ENCODE measurements around the gene WWC2. TPM values are rescaled to one million over a fixed set of nuclear protein-coding genes. Genes with fewer than 3 reads are reported as not detected.

The WWC2 gene
- total RNA-seq, 1 experiment from 2014 or later: 80.3 TPM

DNA sequence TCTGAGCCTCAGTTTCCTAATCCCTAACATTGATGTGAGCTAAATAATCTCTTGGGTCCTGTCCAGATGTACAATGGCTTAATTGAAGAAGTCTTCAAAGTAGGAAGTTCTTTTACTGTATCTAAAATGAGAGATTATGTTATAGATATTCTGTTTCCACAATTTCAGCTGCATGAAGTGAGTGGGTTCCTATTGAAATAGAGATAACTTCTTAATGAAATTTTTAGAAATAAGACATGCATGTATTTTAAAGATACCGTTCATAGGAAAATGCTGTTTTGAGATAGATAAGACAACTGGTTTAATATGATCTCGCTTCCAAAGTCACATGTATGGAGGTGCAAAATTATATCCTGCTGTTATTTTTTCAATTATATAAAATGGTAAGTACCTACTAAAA lies 149.1 kb downstream of the WWC2 start:
- no peak overlapping the region for H3K4me3 ChIP-seq (ENCODE audit: low read depth in 2 of 2, low read length in 2 of 2)
- ChIA-PET CTCF (interaction anchor here (0.6 kb wide), 1 partner anchor 75 kb away, joined by 4 read pairs; no protein-coding TSS in a partner anchor), POLR2A (interaction anchor here (0.6 kb wide), 1 partner anchor 62 kb away, joined by 3 read pairs; no protein-coding TSS in a partner anchor)
- DNase-seq (ENCODE audit: low read depth, low spot score) (no peak), ATAC-seq (no peak)
- H3K27me3 ChIP-seq (ENCODE audit: control insufficient read depth, insufficient read depth, low read length): no peaks in the 10 kb centered on the region
- intact Hi-C loops (cut with micrococcal nuclease; ENCODE audit: unreplicated experiment) (no loop called here), in situ Hi-C loops (cut with HindIII; ENCODE audit: low pct_unique_long_range_greater_than_20kb, low sequenced_read_pairs) (no loop called here)
- peaks cover 7% of the 10 kb centered on the region for H3K4me1 ChIP-seq (ENCODE audit: control insufficient read depth, insufficient read depth, low read length)
- TF ChIP-seq TCF7L2 (IDR thresholded peaks at IDR 0.05; ENCODE audit: low read depth, low read length) (no peak), POLR2AphosphoS5 (IDR thresholded peaks at IDR 0.05; ENCODE audit: low read depth, low read length) (no peak), CTCF (IDR thresholded peaks at IDR 0.05) (no peak), SIN3A (IDR thresholded peaks at IDR 0.05; ENCODE audit: borderline replicate concordance, insufficient read depth, low read depth, low read length) (no peak)
- TF ChIP-seq, protein P1, sequence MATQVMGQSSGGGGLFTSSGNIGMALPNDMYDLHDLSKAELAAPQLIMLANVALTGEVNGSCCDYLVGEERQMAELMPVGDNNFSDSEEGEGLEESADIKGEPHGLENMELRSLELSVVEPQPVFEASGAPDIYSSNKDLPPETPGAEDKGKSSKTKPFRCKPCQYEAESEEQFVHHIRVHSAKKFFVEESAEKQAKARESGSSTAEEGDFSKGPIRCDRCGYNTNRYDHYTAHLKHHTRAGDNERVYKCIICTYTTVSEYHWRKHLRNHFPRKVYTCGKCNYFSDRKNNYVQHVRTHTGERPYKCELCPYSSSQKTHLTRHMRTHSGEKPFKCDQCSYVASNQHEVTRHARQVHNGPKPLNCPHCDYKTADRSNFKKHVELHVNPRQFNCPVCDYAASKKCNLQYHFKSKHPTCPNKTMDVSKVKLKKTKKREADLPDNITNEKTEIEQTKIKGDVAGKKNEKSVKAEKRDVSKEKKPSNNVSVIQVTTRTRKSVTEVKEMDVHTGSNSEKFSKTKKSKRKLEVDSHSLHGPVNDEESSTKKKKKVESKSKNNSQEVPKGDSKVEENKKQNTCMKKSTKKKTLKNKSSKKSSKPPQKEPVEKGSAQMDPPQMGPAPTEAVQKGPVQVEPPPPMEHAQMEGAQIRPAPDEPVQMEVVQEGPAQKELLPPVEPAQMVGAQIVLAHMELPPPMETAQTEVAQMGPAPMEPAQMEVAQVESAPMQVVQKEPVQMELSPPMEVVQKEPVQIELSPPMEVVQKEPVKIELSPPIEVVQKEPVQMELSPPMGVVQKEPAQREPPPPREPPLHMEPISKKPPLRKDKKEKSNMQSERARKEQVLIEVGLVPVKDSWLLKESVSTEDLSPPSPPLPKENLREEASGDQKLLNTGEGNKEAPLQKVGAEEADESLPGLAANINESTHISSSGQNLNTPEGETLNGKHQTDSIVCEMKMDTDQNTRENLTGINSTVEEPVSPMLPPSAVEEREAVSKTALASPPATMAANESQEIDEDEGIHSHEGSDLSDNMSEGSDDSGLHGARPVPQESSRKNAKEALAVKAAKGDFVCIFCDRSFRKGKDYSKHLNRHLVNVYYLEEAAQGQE (IDR thresholded peaks at IDR 0.05; ENCODE audit: insufficient read depth in 1 of 2, low read depth in 2 of 2, low read length in 1 of 2): no peak
- no peak overlapping the region for H3K27ac ChIP-seq (ENCODE audit: low read length)
- BruUV-seq (replicated peaks): no TSS peak
- H3K36me3 ChIP-seq (ENCODE audit: control insufficient read depth, insufficient read depth, low read length): peaks cover 9% of the 10 kb centered on the region
- H3K9me3 ChIP-seq (ENCODE audit: control insufficient read depth, insufficient read depth, low read depth, low read length): no peaks in the 10 kb centered on the region

DNA sequence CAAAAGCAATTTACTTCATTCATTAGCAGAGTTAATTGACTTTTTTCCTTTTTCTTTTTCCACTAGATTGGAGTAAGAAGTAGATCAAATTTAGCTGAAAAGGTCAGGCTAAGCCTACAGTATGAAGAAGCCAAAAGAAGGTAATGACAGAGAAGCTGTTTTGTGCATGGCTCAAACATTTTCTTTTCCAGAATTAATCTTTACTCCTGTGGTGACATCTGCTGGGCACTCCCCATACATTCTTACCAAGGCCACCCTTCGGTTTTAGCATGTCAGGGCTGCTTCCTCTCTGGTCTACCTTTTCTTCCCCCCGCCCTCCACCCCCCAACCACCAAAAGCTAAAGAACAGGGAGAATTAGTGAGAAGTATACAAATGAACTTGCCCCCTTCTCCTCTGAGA lies 150.8 kb downstream of the WWC2 start:
- Histone ChIP-seq H3K4me1 (ENCODE audit: control insufficient read depth, insufficient read depth, low read length) (peaks cover 17% of the 10 kb centered on the region), H3K9me3 (ENCODE audit: control insufficient read depth, insufficient read depth, low read depth, low read length) (no peaks in the 10 kb centered on the region), H3K27ac (ENCODE audit: low read length) (peak overlapping the region; percentile 12; the same call in 1 of the 2 replicates), H3K4me3 (ENCODE audit: low read depth in 2 of 2, low read length in 2 of 2) (no peak overlapping the region), H3K36me3 (ENCODE audit: control insufficient read depth, insufficient read depth, low read length) (peaks cover 11% of the 10 kb centered on the region), H3K27me3 (ENCODE audit: control insufficient read depth, insufficient read depth, low read length) (no peaks in the 10 kb centered on the region)
- TF ChIP-seq, protein P1 (IDR thresholded peaks at IDR 0.05; ENCODE audit: insufficient read depth in 1 of 2, low read depth in 2 of 2, low read length in 1 of 2): no peak
- TF ChIP-seq SIN3A (IDR thresholded peaks at IDR 0.05; ENCODE audit: borderline replicate concordance, insufficient read depth, low read depth, low read length) (no peak), CTCF (IDR thresholded peaks at IDR 0.05) (peak; percentile 44), TCF7L2 (IDR thresholded peaks at IDR 0.05; ENCODE audit: low read depth, low read length) (no peak), POLR2AphosphoS5 (IDR thresholded peaks at IDR 0.05; ENCODE audit: low read depth, low read length) (no peak)
- DNase-seq (ENCODE audit: low read depth, low spot score) (no peak), ATAC-seq (0 out of 2 replicates have a peak, but pooled peaks have one; percentile 68)
- intact Hi-C loops (cut with micrococcal nuclease; ENCODE audit: unreplicated experiment) (no loop called here), in situ Hi-C loops (cut with HindIII; ENCODE audit: low pct_unique_long_range_greater_than_20kb, low sequenced_read_pairs) (no loop called here)
- BruUV-seq (replicated peaks): no TSS peak
- ChIA-PET POLR2A (interaction anchor here (0.5 kb wide), 2 partner anchors 86 to 151 kb away, joined by 3 to 6 read pairs; no protein-coding TSS in a partner anchor), CTCF (interaction anchor here (0.6 kb wide), 2 partner anchors 11 to 215 kb away, joined by 9 to 10 read pairs; no protein-coding TSS in a partner anchor)
